Thoracic aorta (tissue), 2 donors: ENCODE data around the gene THBS4. TPM values are rescaled to one million over a fixed set of nuclear protein-coding genes. Genes with fewer than 3 reads are reported as not detected.

Experiments used
- ATAC-seq: fragments of 150-250 bp; one replicate; pipeline ENCODE4 v1.8.0; 2017; ENCODE audit warnings: low read depth; ENCODE audit not compliant: insufficient number of reproducible peaks, low FRiP score
- DNase-seq: peaks from one replicate; pipeline ENCODE4 v3.0.0-alpha.2; 2020; ENCODE audit warnings: low spot score
- H3K27ac ChIP-seq, 2 donors: fragments of 200-600 bp; sonication (generic); 1 replicate in 1 of 2; 2 replicates in 1 of 2; pipeline ENCODE4 v1.5.1; 2016; ENCODE audit warnings: mild to moderate bottlenecking in 2 of 2, moderate library complexity in 2 of 2
- H3K27me3 ChIP-seq: fragments of 200-600 bp; sonication (generic); replicated peaks from 2 replicates; pipeline ENCODE4 v1.6.0; 2016; ENCODE audit warnings: mild to moderate bottlenecking; ENCODE audit not compliant: insufficient read depth
- H3K36me3 ChIP-seq: fragments of 200-600 bp; sonication (generic); one replicate; pipeline ENCODE4 v1.5.1; 2016
- H3K4me1 ChIP-seq, 2 donors: fragments of 200-600 bp; sonication (generic); 1 replicate in 1 of 2; 2 replicates in 1 of 2; pipeline versions ENCODE4 v1.5.1 to v1.6.0; 2016; ENCODE audit warnings: low read depth in 2 of 2, mild to moderate bottlenecking in 1 of 2; ENCODE audit not compliant: control insufficient read depth in 1 of 2
- H3K4me3 ChIP-seq: fragments of 200-600 bp; sonication (generic); 2 replicates; pipeline ENCODE4 v1.5.1; 2016; ENCODE audit warnings: mild to moderate bottlenecking
- H3K9me3 ChIP-seq: fragments of 200-600 bp; sonication (generic); 2 replicates; pipeline ENCODE4 v1.5.1; 2016
- CTCF ChIP-seq: fragments of 200-600 bp; sonication (generic); IDR thresholded peaks from one replicate; pipeline ENCODE4 v1.5.1; 2019; ENCODE audit warnings: antibody characterized with exemption
- total RNA-seq, 2 donors: library from RNA; depleted of rRNA; stranded (reverse); fragments of >200 nt; gene quantifications; one replicate each; pipeline versions ENCODE4 v1.1.0 to v1.2.3, GENCODE V29; 2016

The THBS4 gene
- total RNA-seq, 2 donors from 2014 or later, result 7.2 to 13.5 TPM

- H3K4me1 ChIP-seq, result no peaks in the 10 kb centered on the region
- H3K9me3 ChIP-seq, result no peaks in the 10 kb centered on the region
- no peak overlapping the region for H3K27ac ChIP-seq
- no peaks in the 10 kb centered on the region for H3K27me3 ChIP-seq
- DNase-seq (no peak), ATAC-seq (no peak)
- no peaks in the 10 kb centered on the region for H3K36me3 ChIP-seq
- no peak overlapping the region for H3K4me3 ChIP-seq
- TF ChIP-seq CTCF, result no peak
These were observed 93.0 kb downstream of the THBS4 start for GRCh38 chr5:80128141-80128540.

- H3K27ac ChIP-seq, result no peak overlapping the region
- ATAC-seq, result no peak
- H3K9me3 ChIP-seq, result no peaks in the 10 kb centered on the region
- no peaks in the 10 kb centered on the region for H3K27me3 ChIP-seq
- no peak for DNase-seq
- no peak overlapping the region for H3K4me3 ChIP-seq
- H3K4me1 ChIP-seq, result no peaks in the 10 kb centered on the region
- no peak for TF ChIP-seq CTCF
- H3K36me3 ChIP-seq, result no peaks in the 10 kb centered on the region
These were observed 94.0 kb downstream of the THBS4 start for GRCh38 chr5:80129146-80129545.

Other genes starting within 250 kb of the THBS4 start
- gene MTX3, start 44.1 kb upstream of the THBS4 start, total RNA-seq, result 10 to 100 TPM; 12.3 to 16.7 TPM
- gene SERINC5, start 220.7 kb downstream of the THBS4 start, total RNA-seq, result 10 to 100 TPM; 12.8 to 13.9 TPM